GM18502 (cell line): Measurements from ENCODE around the gene FAS.
A peak's percentile ranks its signal among the peaks of the same experiment; 100 is the strongest.

Experiments used
- ATAC-seq: cut with Tn5 transposase; IDR thresholded peaks from one replicate; pipeline ENCODE4 v1.9.1; 2021; ENCODE audit warnings: mild to moderate bottlenecking; ENCODE audit not compliant: unreplicated experiment, poor library complexity

Gene FAS

DNA sequence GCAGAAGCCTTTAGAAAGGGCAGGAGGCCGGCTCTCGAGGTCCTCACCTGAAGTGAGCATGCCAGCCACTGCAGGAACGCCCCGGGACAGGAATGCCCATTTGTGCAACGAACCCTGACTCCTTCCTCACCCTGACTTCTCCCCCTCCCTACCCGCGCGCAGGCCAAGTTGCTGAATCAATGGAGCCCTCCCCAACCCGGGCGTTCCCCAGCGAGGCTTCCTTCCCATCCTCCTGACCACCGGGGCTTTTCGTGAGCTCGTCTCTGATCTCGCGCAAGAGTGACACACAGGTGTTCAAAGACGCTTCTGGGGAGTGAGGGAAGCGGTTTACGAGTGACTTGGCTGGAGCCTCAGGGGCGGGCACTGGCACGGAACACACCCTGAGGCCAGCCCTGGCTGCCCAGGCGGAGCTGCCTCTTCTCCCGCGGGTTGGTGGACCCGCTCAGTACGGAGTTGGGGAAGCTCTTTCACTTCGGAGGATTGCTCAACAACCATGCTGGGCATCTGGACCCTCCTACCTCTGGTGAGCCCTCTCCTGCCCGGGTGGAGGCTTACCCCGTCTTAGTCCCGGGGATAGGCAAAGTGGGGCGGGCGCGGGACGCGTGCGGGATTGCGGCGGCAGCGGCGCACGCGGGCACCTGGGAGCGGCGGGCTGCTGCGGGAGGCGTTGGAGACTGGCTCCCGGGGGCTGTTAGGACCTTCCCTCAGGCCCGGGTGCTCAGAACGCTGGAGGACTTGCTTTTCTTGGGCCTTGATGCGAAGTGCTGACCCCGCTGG is at the start of gene FAS:
TSS of gene FAS (plus strand) at position 415 of the 777 bp plus-strand sequence. CDS start at position 494, 79 bp downstream.
- ATAC-seq: peak; percentile 62

DNA sequence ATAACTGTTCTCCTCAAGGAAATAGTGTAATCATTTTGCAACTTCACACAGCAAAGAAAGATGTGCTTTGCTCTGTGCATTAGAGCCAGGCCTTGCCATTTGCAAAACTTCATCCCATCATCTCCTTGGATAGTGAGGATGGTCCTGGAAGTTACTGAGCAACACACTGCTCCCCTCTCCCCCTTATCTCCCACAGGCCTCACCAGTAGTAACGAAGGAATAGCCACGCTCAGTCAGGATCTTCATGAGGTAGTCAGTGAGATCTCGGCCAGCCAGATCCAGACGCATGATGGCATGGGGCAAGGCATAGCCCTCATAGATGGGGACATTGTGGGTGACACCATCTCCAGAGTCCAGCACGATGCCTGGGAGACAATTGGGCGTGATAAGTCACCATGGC is 49.6 kb upstream of the FAS start:
- no peak for ATAC-seq

GRCh38 chr10:88943778-88944177 is 46.8 kb upstream of the FAS start:
- no peak for ATAC-seq

- peak; percentile 56 for ATAC-seq
Observed at GRCh38 chr10:88944813-88945212, 45.8 kb upstream of the FAS start.

DNA sequence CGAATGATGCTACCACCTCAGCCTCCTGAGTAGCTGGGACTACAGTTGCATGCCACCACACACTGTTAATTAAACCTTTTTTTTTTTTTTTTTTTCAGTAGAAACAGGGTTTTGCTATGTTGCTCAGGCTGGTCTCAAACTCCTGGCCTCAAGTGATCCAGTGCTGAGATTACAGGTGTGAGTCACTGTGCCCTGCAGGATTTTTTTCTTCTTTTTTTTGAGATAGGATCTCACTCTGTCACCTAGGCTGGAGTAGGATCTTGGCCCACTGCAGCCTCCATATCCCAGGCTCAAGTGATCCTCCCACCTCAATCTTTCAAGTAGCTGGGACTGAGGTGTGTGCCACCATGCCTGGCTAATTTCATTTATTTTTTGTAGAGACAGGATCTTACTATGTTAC is 44.4 kb upstream of the FAS start:
- ATAC-seq: no peak

GRCh38 chr10:88946965-88947590 is 43.5 kb upstream of the FAS start:
- ATAC-seq: no peak

DNA sequence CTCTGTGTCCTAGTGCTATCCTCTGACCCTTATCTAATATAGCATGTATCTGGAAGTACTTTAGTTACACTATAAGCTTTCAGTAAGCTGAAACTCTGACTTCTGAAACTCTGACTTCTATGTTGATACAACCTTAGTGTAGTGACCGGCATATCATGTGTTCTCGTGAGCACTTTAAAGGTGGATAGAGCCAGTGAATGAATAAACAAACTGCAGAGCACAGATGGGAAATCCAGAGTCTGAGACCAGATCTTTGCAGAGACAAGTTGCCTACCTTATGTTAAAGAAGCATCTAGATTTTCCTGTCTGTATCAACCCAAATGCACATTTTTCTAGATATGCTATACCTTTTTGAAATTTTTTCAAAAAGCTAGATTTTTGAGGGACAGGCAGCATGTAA is 41.5 kb upstream of the FAS start:
- no peak for ATAC-seq

DNA sequence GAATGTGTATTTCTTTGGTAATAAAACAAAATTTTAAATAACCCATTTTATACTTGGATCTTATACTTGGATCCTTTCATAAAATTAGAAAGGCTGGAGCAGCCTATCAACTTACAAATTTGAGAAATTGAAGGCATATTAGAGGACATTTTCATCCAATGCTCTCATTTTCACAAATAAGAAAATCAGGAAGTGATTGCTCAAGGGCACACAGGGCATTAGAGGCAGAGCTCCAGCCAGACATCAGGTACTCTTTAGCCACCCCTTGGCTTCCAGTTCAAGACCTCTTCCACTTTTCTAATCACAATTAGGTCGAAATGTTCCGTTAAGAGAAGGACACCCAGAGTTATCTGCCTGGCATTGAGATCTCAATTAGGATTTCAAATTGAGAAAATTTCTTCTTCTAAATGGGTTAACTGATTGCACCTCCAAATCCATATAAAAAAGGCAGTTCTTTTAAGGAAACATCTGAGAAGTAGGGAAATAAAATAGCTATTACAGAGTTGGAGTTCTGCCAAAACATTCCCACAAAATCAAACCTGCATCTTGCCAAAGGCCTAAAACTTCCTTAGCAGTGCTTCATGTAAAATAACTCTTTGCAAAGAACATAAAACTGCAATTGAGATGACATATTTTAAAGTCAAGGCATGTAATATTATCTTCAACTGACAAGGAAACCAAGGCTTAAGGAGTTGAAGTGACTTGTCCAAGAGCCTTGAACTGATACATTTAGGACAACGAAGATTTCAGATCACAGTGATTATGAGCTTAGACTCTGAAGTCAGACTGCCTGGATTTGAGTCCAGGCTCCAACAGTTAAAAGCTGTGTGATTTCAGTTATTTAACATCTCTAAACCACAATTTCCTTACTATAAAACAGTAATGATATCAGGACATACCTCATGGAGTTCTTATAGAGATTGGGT is 40.4 kb upstream of the FAS start:
- ATAC-seq: no peak

DNA sequence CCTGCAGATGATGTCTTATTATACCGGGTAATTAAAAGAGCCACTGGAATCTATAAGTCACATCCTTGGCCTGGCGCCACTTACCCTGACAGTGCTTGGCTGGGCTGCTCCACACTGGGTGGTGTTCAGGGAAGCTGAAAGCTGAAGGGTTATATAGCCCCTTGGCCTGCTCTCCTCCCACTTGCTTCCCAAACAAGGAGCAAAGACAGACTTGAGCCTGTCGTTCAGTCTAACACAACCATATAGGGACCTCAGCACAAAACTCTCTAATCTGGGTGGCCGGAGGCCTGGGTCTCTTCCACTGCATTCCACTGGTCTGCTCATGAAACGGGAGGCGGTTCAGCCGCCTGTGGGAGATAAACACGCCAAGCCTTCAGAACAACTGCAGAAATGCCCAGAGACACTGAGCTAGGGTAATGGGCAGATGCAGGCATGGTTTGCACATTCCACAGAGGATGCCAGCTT is 37.9 kb upstream of the FAS start, which contains the start of gene ACTA2:
TSS of gene ACTA2 (minus strand) at position 127 of the 465 bp plus-strand sequence. CDS start 3,843 bp downstream, outside the sequence.
- ATAC-seq: no peak

DNA sequence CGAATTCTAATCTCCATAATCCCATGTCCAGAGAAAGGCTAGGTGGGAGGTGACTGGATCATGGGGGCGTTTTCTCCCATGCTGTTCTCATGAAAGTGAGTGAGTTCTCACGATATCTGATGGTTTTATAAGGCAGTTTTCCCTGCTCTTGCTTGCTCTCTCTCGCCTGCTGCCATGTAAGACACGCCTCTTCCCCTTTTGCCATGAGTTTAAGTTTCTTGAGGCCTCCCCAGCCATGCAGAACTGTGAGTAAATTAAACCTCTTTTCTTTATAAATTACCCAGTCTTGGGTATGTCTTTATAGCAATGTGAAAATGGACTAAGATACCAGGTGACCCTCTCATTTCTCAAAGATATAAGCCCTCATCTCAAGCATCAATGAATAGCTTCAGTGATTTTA is 36.9 kb upstream of the FAS start:
- no peak for ATAC-seq

GRCh38 chr10:88954458-88955083 is 36.0 kb upstream of the FAS start:
- no peak for ATAC-seq

DNA sequence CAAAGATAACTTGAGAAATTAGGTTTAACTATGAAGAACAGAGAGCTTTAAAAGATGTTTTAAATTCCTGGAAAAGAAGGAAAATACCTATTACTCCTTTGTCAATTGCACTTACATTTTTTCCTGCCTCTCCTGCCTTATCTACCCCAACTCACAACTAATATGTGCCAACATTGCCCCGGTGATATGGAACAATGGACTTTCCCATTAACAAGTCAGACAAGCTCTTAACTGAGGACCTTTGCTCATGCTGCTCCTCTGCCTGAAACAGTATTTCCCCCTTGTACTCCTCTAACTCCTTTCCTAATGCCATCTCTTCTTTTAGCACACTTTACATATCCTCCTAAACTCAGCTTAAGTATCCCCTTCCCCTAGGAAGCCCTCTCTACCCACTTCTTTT is 33.2 kb upstream of the FAS start:
- no peak for ATAC-seq

- no peak for ATAC-seq
Observed at GRCh38 chr10:88958721-88959120, 31.9 kb upstream of the FAS start.

- no peak for ATAC-seq
Observed at GRCh38 chr10:88960802-88961201, 29.8 kb upstream of the FAS start.

GRCh38 chr10:88961266-88961665 is 29.3 kb upstream of the FAS start:
- no peak for ATAC-seq

GRCh38 chr10:88962336-88962735 is 28.3 kb upstream of the FAS start:
- ATAC-seq: no peak

DNA sequence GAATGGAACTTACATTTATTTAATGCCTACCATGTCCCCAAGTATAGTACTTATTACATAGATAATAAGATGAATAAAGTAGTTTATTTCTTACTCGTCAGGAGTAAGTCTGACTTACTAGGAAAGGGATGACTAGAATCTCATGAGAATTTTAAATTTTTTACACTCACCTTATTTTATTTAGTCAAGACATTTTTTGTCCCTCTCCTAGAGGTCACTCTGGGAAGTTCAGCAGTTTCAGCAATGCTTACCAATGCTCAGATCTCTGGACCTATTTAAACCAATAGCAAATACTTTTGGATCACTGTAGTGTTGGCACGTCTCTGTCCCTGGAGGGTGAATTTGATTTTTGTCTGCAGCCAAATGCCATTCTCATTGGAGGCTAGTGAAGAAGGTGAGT is 27.3 kb upstream of the FAS start:
- no peak for ATAC-seq

DNA sequence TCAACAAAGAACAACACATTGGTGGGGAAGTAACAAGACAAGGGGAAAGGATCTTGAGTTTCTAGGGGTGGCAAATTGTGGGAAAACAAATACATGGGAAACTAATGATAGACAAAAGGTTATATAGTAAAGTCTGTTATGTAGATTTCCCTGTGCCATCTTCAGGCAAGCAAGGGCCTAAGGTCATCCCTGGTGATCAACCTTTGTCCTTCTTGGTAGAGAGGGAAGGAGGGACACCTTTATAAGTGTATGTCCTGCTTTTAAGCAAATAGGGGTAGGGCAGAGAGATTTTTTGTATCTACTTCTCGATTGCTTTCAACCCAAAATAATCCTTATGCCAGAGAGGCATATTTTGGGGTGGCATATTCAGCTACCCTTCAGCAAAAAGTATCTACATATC is 26.2 kb upstream of the FAS start:
- ATAC-seq: no peak

DNA sequence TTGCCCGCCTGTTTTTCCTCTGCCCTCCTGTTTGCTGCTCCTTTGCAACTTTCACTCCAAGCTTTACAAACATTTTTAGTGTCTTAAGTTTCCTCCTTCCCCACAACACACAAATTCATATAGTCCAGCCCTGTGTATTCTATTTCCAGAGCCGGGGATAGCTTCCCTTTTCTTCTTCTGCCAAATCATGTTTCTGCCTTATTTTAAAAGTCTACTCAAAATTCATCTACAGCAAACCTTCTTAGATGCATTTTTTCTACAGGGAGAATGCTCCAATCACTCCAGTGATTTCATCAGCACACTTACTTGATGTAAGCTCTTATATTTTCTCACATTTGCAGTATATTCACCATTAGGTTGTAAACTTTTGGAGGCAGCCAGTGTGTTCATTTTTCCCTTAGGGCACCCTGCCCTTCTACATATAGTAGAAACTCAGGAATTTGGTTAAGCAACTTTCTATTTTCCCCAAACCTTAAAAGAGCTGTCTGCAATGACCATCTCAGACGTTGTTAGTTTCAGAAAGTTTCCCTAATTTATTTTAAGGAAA is 25.7 kb upstream of the FAS start:
- ATAC-seq: no peak

- ATAC-seq: no peak
Observed at GRCh38 chr10:88966797-88967196, 23.8 kb upstream of the FAS start.
